GM20000 (cell line): Measurements from ENCODE around the gene BCAR1.
"Not testable (repeated sequence)": the region's sequence is repeated elsewhere in the genome, so short reads cannot be mapped to it uniquely, and the experiment has no call there.

Experiments used
- DNase-seq: peaks from one replicate; pipeline ENCODE4 v3.0.0; 2012; ENCODE audit warnings: low spot score
- TF ChIP-seq, protein P1 (sequence below): IDR thresholded peaks from 2 replicates; pipeline ENCODE4 v1.5.1; 2012; ENCODE audit warnings: mild to moderate bottlenecking, control low read depth; ENCODE audit errors: extremely low read depth, missing control alignments

The BCAR1 gene

DNA sequence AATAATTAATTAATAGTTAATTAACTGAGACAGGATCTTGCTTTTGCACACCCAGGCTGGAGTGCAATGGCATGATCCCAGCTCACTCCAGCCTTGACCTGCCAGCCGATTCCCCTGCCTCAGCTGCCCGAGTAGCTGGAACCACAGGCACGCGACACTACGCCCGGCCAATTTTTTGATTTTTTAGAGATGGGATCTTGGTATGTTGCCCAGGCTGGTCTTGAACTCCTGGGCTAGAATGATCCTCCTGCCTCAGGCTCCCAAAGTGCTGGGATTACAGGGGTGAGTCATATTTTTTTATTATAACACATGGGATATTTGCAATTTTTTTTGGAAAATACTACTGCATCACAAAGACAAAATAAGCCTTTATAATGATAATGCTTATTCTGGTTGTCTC lies 30.4 kb upstream of the BCAR1 start:
- no peak for DNase-seq
- TF ChIP-seq, protein P1, sequence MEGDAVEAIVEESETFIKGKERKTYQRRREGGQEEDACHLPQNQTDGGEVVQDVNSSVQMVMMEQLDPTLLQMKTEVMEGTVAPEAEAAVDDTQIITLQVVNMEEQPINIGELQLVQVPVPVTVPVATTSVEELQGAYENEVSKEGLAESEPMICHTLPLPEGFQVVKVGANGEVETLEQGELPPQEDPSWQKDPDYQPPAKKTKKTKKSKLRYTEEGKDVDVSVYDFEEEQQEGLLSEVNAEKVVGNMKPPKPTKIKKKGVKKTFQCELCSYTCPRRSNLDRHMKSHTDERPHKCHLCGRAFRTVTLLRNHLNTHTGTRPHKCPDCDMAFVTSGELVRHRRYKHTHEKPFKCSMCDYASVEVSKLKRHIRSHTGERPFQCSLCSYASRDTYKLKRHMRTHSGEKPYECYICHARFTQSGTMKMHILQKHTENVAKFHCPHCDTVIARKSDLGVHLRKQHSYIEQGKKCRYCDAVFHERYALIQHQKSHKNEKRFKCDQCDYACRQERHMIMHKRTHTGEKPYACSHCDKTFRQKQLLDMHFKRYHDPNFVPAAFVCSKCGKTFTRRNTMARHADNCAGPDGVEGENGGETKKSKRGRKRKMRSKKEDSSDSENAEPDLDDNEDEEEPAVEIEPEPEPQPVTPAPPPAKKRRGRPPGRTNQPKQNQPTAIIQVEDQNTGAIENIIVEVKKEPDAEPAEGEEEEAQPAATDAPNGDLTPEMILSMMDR = no peak

DNA sequence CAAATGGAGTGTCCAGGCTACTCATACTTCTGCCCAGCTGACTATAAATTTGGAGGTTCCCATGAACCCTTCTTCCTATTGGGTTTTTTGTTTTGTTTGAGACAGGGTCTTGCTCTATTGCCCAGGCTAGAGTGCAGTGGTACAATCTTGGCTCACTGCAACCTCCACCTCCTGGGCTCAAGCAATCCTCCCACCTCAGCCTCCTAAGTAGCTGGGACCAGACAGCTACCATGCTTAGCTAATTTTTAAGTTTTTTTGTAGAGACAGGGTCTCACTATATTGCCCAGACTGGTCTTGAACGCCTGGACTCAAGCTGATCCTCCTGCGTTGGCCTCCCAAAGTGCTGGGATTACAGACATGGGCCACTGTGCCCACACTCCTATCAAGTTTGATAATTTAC lies 29.6 kb upstream of the BCAR1 start:
- DNase-seq = not testable (repeated sequence)

GRCh38 chr16:75280331-75280804 lies 28.9 kb upstream of the BCAR1 start:
- no peak for DNase-seq
- TF ChIP-seq, protein P1 = no peak

DNA sequence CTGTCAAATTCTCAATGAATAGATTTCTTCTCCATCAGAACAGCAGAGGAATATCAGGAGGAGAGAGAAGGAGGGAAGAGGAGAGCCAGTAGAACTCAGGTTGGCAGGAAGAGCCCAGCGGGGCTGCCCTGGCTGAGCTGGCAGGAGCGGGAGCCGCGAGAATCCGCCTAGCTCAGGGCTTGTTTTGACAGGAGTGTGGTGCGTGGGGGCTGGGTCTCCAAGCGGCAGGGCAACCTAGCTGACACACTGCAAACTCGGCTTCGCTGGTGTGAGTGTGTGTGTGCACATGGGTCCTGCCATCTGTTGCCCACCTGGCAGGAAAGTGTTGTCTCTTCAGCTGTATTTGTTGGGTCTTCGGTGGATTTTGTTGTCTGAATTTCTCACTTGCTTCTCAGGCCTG lies 27.9 kb upstream of the BCAR1 start:
- DNase-seq = no peak

DNA sequence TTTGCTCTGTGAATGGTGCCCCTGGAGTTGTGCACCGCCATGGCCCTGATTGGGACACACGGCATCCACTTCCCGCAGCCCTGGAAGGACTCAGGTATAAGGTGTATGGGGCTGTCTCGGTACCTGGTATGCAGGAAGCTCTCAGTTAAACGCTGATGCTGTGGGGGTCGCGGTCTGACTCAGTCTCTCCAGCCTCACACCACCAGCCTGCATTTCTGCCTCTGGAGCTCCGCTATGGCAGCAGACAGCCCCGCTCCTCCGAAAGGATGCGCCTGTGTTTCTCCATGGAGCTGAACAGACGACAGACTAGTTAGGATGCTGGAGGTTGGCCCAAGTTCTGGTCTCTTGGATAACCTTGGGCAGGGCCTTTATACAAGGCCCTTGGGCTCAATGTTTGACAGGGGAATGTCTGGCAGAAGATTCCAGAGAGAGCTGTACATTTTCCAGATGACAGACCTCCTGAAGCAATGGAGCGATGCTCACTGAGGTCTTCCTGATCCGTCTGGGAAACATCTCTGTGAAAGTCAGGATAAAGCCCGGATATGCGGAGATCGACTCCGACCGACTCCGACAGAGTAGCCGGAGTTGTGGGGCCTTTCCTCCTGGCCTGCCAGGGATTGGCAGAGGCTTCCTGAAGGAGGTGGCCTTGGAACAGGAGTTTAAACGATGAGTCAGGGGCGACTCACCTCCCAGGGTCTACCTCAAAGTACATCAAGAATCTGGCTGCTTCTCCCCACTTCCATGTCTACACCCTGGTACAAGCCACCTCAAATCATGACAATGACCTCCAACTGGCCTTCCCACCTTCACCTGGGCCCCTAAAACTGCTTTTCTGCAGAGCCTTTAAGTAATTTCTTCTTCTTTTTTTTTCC lies 21.9 kb upstream of the BCAR1 start:
- no peak for DNase-seq
- TF ChIP-seq, protein P1 = no peak

More for the DNA sequence above, 27.9 kb upstream of the BCAR1 start:
- TF ChIP-seq, protein P1 = no peak

DNA sequence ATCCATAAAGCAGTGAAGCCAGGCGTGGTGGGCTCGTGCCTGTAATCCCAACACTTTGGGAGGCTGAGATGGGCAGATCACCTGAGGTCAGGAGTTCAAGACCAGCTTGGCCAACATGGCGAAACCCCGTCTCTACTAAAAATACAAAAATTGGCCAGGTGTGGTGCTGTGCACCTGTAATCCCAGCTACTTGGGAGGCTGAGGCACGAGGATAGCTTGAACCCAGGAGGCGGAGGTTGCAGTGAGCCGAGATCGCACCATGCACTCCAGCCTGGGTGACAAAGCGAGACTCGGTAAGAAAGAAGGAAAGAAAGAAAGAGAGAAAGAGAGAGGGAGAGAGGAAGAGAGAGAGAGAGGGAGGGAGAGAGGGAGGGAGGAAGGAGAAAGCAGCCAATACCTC lies 21.2 kb upstream of the BCAR1 start:
- not testable (repeated sequence) for DNase-seq

- TF ChIP-seq, protein P1 = no peak
- no peak for DNase-seq
Observed at GRCh38 chr16:75272097-75272551, 20.7 kb upstream of the BCAR1 start.

DNA sequence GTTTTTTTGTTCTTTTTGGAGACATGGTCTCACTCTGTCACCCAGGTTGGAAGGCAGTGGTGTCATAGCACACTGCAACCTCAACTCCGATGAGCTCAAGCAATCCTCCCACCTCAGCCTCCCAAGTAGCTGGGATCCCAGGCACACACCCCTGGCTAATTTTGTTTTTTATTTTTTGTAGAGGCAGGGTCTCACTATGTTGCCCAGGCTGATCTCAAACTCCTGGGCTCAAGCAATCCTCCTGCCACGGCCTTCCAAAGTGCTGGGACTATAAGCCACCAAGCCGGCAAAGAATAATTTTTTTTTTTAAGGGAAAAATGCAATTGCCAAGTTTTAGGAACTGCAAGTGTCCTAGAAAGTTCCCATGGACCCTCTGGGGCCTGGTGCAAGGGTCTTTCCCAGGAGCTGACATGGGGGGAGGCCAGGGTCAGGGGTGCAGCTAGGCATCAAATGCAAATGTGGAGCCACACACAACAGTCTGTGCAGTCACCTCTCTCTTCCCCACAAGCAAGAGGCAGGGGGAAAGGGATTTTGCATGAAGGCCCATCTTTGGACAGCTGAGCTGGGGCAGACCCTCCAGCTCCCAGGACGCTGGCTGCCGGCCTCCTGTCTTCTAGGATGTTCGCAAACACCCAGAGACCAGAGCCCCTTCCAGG lies 20.1 kb upstream of the BCAR1 start:
- DNase-seq = no peak
- TF ChIP-seq, protein P1 = no peak

- not testable (repeated sequence) for DNase-seq
Observed at GRCh38 chr16:75269358-75269757, 17.9 kb upstream of the BCAR1 start.
